IMR-90 (cell line): ENCODE measurements around the gene SLC6A3. TPM values are rescaled to one million over a fixed set of nuclear protein-coding genes. Genes with fewer than 3 reads are reported as not detected.

Source experiments
- ATAC-seq: fragments of 200-7000 bp; cut with Tn5 transposase; 2 replicates; pipeline ENCODE4 v1.9.1; 2020; ENCODE audit warnings: low read depth, mild to moderate bottlenecking, moderate library complexity
- BruUV-seq: library from RNA; stranded (reverse); fragments of 400-500 nt; replicated peaks from 2 replicates; lab custom pipeline; 2021; lab: Mats Ljungman, UMichigan
- CTCF ChIA-PET: fragments of 300-600 bp; formaldehyde crosslinking; extraction: SDS; loops from one replicate; lab custom pipeline; 2021; ENCODE audit warnings: antibody characterized with exemption; lab: Yijun Ruan, JAX
- POLR2A ChIA-PET: fragments of 300-600 bp; sonication (Branson Sonifier 250); formaldehyde crosslinking; loops from one replicate; lab custom pipeline; 2022; ENCODE audit warnings: antibody characterized with exemption; ENCODE audit not compliant: unreplicated experiment; lab: Charles Lee
- DNase-seq: peaks from one replicate; pipeline ENCODE4 v3.0.0; 2013
- H2AFZ ChIP-seq: replicated peaks from 2 replicates; pipeline ENCODE3; 2013; ENCODE audit warnings: low read length, mild to moderate bottlenecking; ENCODE audit not compliant: poor library complexity
- H2AK5ac ChIP-seq: 2 replicates; pipeline ENCODE4 v1.6.1; 2013; ENCODE audit warnings: low read depth, low read length, inconsistent platforms
- H2AK9ac ChIP-seq: replicated peaks from 2 replicates; pipeline ENCODE3; 2013; ENCODE audit warnings: mild to moderate bottlenecking, low read depth, low read length, moderate library complexity; ENCODE audit not compliant: poor library complexity
- H2BK120ac ChIP-seq: 2 replicates; pipeline ENCODE4 v1.6.1; 2013; ENCODE audit warnings: low read depth, low read length, inconsistent platforms
- H2BK15ac ChIP-seq: 3 replicates; pipeline ENCODE4 v1.6.1; 2013; ENCODE audit warnings: low read depth, low read length, inconsistent platforms
- H2BK20ac ChIP-seq: 2 replicates; pipeline ENCODE4 v1.6.1; 2013; ENCODE audit warnings: low read depth, mild to moderate bottlenecking, inconsistent platforms, low read length, moderate library complexity
- H2BK5ac ChIP-seq: 2 replicates; pipeline ENCODE4 v1.6.1; 2013; ENCODE audit warnings: mild to moderate bottlenecking, low read depth, low read length, inconsistent platforms; ENCODE audit not compliant: poor library complexity, severe bottlenecking
- H3K14ac ChIP-seq: replicated peaks from 2 replicates; pipeline ENCODE4 v1.6.1; 2013; ENCODE audit warnings: low read depth, low read length, inconsistent platforms
- H3K18ac ChIP-seq: 2 replicates; pipeline ENCODE4 v1.6.1; 2013; ENCODE audit warnings: low read depth, low read length, control low read depth
- H3K23ac ChIP-seq: 2 replicates; pipeline ENCODE4 v1.6.1; 2013; ENCODE audit warnings: low read depth, low read length, inconsistent platforms
- H3K27ac ChIP-seq: 2 replicates; pipeline ENCODE4 v1.5.1; 2013; ENCODE audit warnings: mild to moderate bottlenecking, control low read depth, low read length; ENCODE audit not compliant: insufficient read depth
- H3K27me3 ChIP-seq: 2 replicates; pipeline ENCODE4 v1.6.1; 2013; ENCODE audit warnings: low read length; ENCODE audit not compliant: control insufficient read depth, insufficient read depth
- H3K36me3 ChIP-seq: 2 replicates; pipeline ENCODE4 v1.6.1; 2013; ENCODE audit warnings: low read length, mixed read lengths; ENCODE audit not compliant: control insufficient read depth, insufficient read depth
- H3K4ac ChIP-seq: 2 replicates; pipeline ENCODE4 v1.6.1; 2013; ENCODE audit warnings: low read depth, low read length, inconsistent platforms
- H3K4me1 ChIP-seq: 2 replicates; pipeline ENCODE4 v1.6.1; 2013; ENCODE audit warnings: low read length, mixed read lengths; ENCODE audit not compliant: control insufficient read depth, insufficient read depth
- H3K4me2 ChIP-seq: 2 replicates; pipeline ENCODE4 v1.6.1; 2013; ENCODE audit warnings: low read depth, mild to moderate bottlenecking, control low read depth, low read length, moderate library complexity
- H3K4me3 ChIP-seq: 2 replicates; pipeline ENCODE4 v1.5.1; 2013; ENCODE audit warnings: low read depth, mild to moderate bottlenecking, control low read depth, low read length, moderate library complexity; ENCODE audit not compliant: insufficient read depth
- H3K56ac ChIP-seq: 2 replicates; pipeline ENCODE4 v1.6.1; 2013; ENCODE audit warnings: low read length, inconsistent platforms; ENCODE audit not compliant: insufficient read depth; ENCODE audit errors: extremely low read depth
- H3K79me1 ChIP-seq, 2 experiments: 2 replicates each; pipeline ENCODE4 v1.6.1; 2013; ENCODE audit warnings: low read length in 2 of 2, inconsistent platforms in 1 of 2, low read depth in 1 of 2
- H3K9ac ChIP-seq: 2 replicates; pipeline ENCODE4 v1.6.1; 2013; ENCODE audit warnings: low read depth, low read length, control low read depth
- H3K9me1 ChIP-seq: 2 replicates; pipeline ENCODE4 v1.6.1; 2013; ENCODE audit warnings: low read length, inconsistent platforms; ENCODE audit not compliant: insufficient read depth
- H3K9me3 ChIP-seq: 2 replicates; pipeline ENCODE4 v1.6.1; 2013; ENCODE audit warnings: low read length; ENCODE audit not compliant: control insufficient read depth, insufficient read depth
- H4K20me1 ChIP-seq: 2 replicates; pipeline ENCODE4 v1.6.1; 2013; ENCODE audit warnings: low read length, inconsistent platforms; ENCODE audit not compliant: insufficient read depth
- H4K5ac ChIP-seq: 2 replicates; pipeline ENCODE4 v1.6.1; 2013; ENCODE audit warnings: mild to moderate bottlenecking, low read depth, low read length, control low read depth
- H4K8ac ChIP-seq, 2 experiments: 2 replicates each; pipeline ENCODE4 v1.6.1; 2013; ENCODE audit warnings: low read depth in 2 of 2, low read length in 2 of 2, control low read depth in 1 of 2, inconsistent platforms in 1 of 2
- H4K91ac ChIP-seq: 2 replicates; pipeline ENCODE4 v1.6.1; 2013; ENCODE audit warnings: low read depth, low read length, inconsistent platforms; ENCODE audit not compliant: insufficient read depth
- CEBPB ChIP-seq: IDR thresholded peaks from 2 replicates; pipeline ENCODE4 v1.6.1; 2012; ENCODE audit warnings: low read depth, low read length, improper control_type of control experiment
- CHD1 ChIP-seq: IDR thresholded peaks from 2 replicates; pipeline ENCODE4 v1.6.1; 2012; ENCODE audit warnings: low read depth, low read length, improper control_type of control experiment
- FOS ChIP-seq: fragments of 150-350 bp; IDR thresholded peaks from 2 replicates; pipeline ENCODE4 v1.6.1; 2016; ENCODE audit warnings: low read depth, low read length
- MAFK ChIP-seq: IDR thresholded peaks from 2 replicates; pipeline ENCODE4 v1.6.1; 2012; ENCODE audit warnings: low read depth, low read length, improper control_type of control experiment
- MXI1 ChIP-seq: IDR thresholded peaks from 2 replicates; pipeline ENCODE4 v1.6.1; 2012; ENCODE audit warnings: low read depth, mild to moderate bottlenecking, low read length, moderate library complexity, borderline replicate concordance
- NFE2L2 ChIP-seq: fragments of 150-350 bp; IDR thresholded peaks from 2 replicates; pipeline ENCODE4 v1.6.1; 2016; ENCODE audit warnings: low read depth, mild to moderate bottlenecking, low read length
- RAD21 ChIP-seq: IDR thresholded peaks from 2 replicates; pipeline ENCODE4 v1.6.1; 2012; ENCODE audit warnings: low read length, improper control_type of control experiment
- RFX5 ChIP-seq: IDR thresholded peaks from 2 replicates; pipeline ENCODE4 v1.8.0; 2012; ENCODE audit warnings: low read depth, mild to moderate bottlenecking, low read length, moderate library complexity
- SMC3 ChIP-seq: fragments of 150-350 bp; IDR thresholded peaks from 2 replicates; pipeline ENCODE4 v1.6.1; 2016; ENCODE audit warnings: low read depth, mild to moderate bottlenecking, antibody characterized with exemption, low read length, moderate library complexity
- USF2 ChIP-seq: fragments of 150-350 bp; IDR thresholded peaks from 2 replicates; pipeline ENCODE4 v1.6.1; 2017; ENCODE audit warnings: mild to moderate bottlenecking, antibody characterized with exemption, low read length, low read depth
- WGBS, 2 experiments: methylation state at CpG; one replicate each; pipeline versions ENCODE4 v1.1.5 to v1.1.7; 2013; ENCODE audit warnings: missing lambda C conversion rate in 2 of 2; ENCODE audit not compliant: insufficient read length in 1 of 2; ENCODE audit errors: extremely low coverage in 2 of 2; 5-methylcytosine and 5-hydroxymethylcytosine counted together
- dilution Hi-C: fragments of 300-500 bp; cut with HindIII; formaldehyde crosslinking; loops from one replicate; pipeline ENCODE4 v1.14.3; 2018; ENCODE audit warnings: low sequenced_read_pairs; ENCODE audit not compliant: unreplicated experiment
- in situ Hi-C: fragments of 300-500 bp; cut with MboI; formaldehyde crosslinking; loops from 3 replicates; pipeline ENCODE4 v1.14.3; 2019; ENCODE audit warnings: low sequenced_read_pairs, inconsistent platforms, mixed read lengths
- intact Hi-C: fragments of 100-400 bp; cut with micrococcal nuclease; formaldehyde crosslinking; loops from 2 replicates; pipeline ENCODE4 v1.10.0; 2022
- polyA plus RNA-seq, 3 experiments: library from polyadenylated mRNA; depleted of rRNA; stranded (reverse); fragments of >200 nt; gene quantifications; 2 replicates each; pipeline ENCODE4 v1.2.3, GENCODE V29; 2012; ENCODE audit warnings: low replicate concordance in 1 of 3
- total RNA-seq: library from RNA; depleted of rRNA; stranded (reverse); fragments of >200 nt; gene quantifications from 2 replicates; pipeline ENCODE4 v1.2.3, GENCODE V29; 2012
- TF ChIP-seq, protein P1 (sequence below): conservative IDR thresholded peaks from 2 replicates; pipeline ENCODE4 v1.5.1; 2012; ENCODE audit warnings: mild to moderate bottlenecking, low read depth, low read length, improper control_type of control experiment
- TF ChIP-seq, protein P2 (sequence below): fragments of 150-350 bp; IDR thresholded peaks from 2 replicates; pipeline ENCODE4 v1.6.1; 2016; ENCODE audit warnings: low read depth, mild to moderate bottlenecking, low read length, moderate library complexity, borderline replicate concordance

The SLC6A3 gene
- total and polyA plus RNA-seq, 2 of the 4 experiments (the other 2 are of a cell fraction) = not detected

DNA sequence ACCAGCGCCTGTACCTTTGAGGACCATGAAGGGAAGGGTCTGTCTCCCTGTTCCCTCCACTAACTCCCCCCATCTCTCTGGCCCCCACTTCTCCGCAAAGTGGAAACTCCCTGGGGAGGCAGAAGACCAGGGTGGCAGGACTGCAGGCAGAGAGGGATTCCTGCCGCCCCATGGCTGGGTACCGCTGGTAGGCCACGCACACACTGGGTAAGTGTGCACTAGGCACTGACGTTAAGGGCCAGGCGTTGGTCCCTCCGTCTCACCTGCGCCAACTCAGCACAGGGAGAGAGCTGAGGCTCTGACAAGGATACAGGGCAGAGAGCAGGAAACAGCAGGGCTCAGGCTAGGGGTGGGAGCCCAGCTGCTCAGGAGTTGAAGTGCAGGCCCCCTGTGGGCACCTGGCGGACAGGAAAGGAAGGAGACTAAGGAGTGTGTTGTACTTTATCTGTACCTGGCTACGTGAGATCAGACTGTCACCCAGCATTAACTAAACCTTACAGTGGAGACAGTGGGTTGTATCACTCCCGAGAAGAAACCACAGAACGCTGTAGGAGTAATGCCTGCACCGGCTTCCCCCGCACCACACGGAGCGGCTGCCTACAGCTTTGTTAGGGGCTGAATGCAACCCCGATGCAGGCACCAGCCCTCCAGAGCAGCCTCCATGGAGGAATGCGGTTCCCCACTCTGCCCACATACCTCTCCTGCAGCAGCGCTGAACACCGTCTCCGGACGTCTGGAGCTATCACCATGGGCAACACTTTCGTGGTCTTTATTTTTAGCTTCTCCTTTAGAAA is 66.2 kb downstream of the SLC6A3 start:
- Histone ChIP-seq H3K9ac (no peak overlapping the region), H3K9me1 (no peaks in the 10 kb centered on the region; the same call in 1 of the 2 replicates), H4K8ac (no peak overlapping the region), H2AFZ (no peak overlapping the region), H3K14ac (no peak overlapping the region), H4K91ac (no peak overlapping the region), H2BK20ac (no peak overlapping the region), H3K27me3 (peaks cover 29% of the 10 kb centered on the region), H3K4ac (no peak overlapping the region), H2BK5ac (no peak overlapping the region), H3K27ac (no peak overlapping the region), H3K4me3 (no peak overlapping the region), H2AK9ac (no peak overlapping the region), H3K79me1 (no peaks in the 10 kb centered on the region), H2BK15ac (no peak overlapping the region), H3K23ac (no peak overlapping the region), H3K9me3 (peaks cover 3% of the 10 kb centered on the region; the same call in 1 of the 2 replicates), H4K20me1 (no peaks in the 10 kb centered on the region; the same call in 1 of the 2 replicates), H3K36me3 (no peaks in the 10 kb centered on the region), H4K5ac (no peak overlapping the region), H3K4me1 (no peaks in the 10 kb centered on the region), H3K4me2 (no peak overlapping the region), H2AK5ac (no peak overlapping the region), H3K18ac (no peak overlapping the region), H2BK120ac (no peak overlapping the region), H3K56ac (no peak overlapping the region)
- in situ Hi-C loops (no loop called here), intact Hi-C loops (no loop called here), dilution Hi-C loops (no loop called here)
- TF ChIP-seq, protein P1, sequence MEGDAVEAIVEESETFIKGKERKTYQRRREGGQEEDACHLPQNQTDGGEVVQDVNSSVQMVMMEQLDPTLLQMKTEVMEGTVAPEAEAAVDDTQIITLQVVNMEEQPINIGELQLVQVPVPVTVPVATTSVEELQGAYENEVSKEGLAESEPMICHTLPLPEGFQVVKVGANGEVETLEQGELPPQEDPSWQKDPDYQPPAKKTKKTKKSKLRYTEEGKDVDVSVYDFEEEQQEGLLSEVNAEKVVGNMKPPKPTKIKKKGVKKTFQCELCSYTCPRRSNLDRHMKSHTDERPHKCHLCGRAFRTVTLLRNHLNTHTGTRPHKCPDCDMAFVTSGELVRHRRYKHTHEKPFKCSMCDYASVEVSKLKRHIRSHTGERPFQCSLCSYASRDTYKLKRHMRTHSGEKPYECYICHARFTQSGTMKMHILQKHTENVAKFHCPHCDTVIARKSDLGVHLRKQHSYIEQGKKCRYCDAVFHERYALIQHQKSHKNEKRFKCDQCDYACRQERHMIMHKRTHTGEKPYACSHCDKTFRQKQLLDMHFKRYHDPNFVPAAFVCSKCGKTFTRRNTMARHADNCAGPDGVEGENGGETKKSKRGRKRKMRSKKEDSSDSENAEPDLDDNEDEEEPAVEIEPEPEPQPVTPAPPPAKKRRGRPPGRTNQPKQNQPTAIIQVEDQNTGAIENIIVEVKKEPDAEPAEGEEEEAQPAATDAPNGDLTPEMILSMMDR = no peak
- TF ChIP-seq CEBPB (no peak), RAD21 (no peak), CHD1 (no peak), MAFK (no peak), NFE2L2 (no peak), RFX5 (no peak), FOS (no peak), MXI1 (no peak), SMC3 (no peak), USF2 (no peak)
- TF ChIP-seq, protein P2, sequence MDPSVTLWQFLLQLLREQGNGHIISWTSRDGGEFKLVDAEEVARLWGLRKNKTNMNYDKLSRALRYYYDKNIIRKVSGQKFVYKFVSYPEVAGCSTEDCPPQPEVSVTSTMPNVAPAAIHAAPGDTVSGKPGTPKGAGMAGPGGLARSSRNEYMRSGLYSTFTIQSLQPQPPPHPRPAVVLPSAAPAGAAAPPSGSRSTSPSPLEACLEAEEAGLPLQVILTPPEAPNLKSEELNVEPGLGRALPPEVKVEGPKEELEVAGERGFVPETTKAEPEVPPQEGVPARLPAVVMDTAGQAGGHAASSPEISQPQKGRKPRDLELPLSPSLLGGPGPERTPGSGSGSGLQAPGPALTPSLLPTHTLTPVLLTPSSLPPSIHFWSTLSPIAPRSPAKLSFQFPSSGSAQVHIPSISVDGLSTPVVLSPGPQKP = no peak
- ATAC-seq = no peak
- WGBS, 2 experiments = 92% methylated on average over 5 of the region's 24 CpGs; no CpG with 5 or more reads in 1 of the 2 experiments
- no peak for DNase-seq
- POLR2A ChIA-PET = no interaction called here
- CTCF ChIA-PET = interaction anchor here (0.6 to 0.9 kb wide), 2 partner anchors 266 to 270 kb away, joined by 3 read pairs; no protein-coding TSS in a partner anchor
- no TSS peak for BruUV-seq
